HG03354 (cell line): ENCODE results near the gene SLC23A2.

ENCODE experiments used
- ATAC-seq: cut with Tn5 transposase; IDR thresholded peaks from one replicate; pipeline ENCODE4 v1.9.1; 2021; ENCODE audit warnings: mild to moderate bottlenecking; ENCODE audit not compliant: unreplicated experiment, poor library complexity, severe bottlenecking

Gene SLC23A2

DNA sequence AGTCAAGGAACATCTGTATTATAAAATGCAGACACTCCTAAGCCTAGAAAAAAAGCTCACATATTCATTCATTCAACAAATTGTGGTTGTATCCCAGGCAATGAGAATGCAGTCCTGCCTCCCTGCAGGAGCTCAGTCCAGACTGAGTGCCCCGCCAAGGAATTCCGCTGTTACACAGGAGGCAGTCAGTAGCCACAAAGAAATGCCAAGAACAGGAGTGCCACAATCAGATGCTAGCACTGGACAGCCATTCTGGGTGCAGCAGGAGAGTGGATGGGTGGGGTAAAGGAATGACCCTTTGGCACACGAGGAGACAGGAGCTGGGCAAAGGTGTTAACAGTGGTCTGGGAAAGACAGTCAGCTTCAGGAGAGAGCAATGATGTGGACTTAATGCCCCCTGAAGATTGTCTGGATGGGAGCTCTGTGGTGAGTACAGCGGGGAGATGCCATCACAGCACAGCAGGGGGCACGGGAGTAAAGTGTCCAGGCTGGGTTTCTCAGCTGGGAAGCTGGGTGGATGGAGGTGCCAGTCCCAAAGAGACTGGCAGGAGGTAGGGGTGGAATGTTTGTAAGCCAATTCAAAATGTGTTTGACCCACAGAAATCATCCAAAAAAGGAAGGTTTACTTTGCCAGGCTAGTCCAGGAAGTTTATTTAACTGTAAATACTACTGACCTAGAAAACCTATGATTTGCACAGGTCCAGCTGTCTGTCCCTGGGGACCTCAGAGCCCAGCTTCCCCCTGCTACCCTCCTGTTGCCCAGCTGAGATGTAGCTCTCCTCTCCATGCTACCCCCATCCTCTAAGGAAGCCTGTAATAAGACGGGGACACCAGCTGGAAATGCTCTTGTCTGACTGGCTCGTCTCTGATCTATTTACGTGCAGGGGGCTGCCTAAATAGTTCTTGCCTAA lies 84.1 kb downstream of the SLC23A2 start:
- ATAC-seq: no peak

DNA sequence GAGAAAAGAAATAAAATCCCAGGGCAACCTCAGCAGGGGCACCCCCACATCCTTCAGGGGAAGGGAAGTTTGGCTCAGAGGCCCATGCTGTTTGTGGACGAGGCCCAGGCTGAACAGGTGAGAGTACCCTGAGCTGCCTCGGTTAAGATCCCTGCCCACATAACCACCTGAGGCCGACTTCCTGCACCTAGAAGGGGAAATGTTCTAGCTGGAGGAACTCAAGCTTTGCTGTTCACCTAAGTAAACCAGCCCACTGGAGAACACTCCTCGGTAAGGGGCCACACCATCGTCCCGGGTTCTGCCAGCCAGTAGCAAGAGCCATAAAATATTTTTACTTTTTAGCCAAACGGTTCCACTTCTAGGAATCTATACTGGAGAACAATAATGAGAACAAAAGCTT lies 88.2 kb downstream of the SLC23A2 start:
- no peak for ATAC-seq

DNA sequence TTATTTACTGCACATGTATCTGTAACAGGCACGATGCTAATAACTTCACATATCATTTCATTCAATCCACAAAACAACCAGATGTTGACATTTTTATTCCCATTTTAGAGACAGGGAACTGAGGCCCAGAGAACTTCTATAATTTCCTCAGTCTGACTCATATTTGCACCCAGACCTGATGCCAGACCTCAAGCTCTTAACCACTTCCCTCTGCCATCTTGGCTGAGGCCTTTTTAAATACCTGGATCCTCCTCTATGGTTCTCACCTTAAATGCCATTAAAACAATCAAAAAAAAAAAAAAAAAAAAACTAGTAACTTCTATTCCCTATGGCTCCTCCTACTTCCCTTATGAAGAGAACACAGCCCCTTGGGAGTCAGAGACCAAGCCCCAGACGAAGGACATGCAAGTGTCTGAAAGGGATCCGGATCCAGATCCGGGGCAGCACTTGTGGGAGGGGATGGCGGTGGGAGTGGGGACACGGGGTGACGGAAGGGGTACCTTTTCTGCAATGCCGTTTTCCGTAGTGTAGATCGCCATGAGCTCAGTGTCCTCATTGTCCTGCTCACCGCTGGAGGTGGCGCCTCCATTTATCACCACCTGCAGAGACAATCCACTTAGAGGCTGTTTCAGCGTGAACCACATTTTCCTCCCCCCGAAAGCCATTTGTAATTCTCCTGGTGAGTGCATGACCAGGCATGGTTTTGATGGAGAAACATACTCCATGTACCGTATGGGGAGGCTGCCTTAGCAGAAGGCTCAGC lies 88.7 kb downstream of the SLC23A2 start:
- no peak for ATAC-seq

- ATAC-seq: no peak
Observed at GRCh38 chr20:4910951-4911350, 90.4 kb downstream of the SLC23A2 start.

- ATAC-seq: no peak
Observed at GRCh38 chr20:4905613-4906012, 95.7 kb downstream of the SLC23A2 start.

DNA sequence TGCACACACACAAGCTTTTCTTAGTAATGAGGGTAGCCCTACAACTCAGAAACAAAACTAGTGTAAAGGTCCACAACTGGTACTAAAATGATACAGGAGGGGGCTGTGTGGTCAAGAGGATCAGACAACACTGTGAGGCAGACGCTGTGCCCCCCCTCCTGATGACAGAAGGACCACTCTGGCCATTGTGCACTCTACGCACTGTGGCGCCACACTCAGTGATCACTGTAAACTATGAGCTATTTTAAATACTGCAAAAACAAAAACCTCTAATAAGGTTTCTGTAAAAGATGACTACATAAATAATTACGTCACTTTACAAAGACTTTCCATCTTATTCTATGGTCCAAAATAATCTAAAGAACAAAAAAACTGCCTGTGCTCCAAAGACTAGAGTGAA lies 96.1 kb downstream of the SLC23A2 start:
- ATAC-seq: no peak

DNA sequence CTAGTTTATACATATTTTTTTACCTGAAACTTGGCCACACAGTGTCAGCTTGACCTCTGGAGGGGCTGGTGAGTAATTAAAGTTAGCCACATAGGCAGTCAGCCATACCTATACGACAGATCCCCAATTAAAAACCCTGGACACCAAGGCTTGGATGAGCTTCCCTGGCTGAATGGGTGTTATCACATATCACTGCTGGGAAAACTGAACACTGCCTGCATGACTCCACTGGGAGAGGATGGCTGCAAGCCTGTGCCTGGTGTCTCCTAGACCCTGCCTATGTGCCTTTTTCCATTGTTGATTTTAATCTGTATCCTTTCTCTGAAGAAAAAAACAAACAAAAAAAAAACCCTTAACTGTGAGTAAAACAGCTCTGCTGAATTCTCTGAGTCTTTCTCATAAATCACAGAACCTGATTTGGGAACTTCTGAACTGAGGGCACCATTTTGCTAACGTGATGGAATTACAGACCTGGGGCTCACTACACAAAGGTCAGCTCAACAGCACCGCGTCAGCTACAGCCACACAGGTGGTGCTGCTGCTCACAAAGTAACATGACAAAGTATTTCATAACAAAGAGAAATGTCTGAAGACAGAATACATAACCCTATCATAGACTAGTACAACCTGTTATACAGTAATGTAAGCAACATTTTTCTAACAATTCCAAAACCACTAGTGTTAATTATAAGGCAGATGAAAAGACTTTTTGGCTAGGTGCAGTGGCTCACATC lies 97.0 kb downstream of the SLC23A2 start:
- ATAC-seq: no peak

GRCh38 chr20:4902788-4903187 lies 98.5 kb downstream of the SLC23A2 start:
- ATAC-seq: no peak

DNA sequence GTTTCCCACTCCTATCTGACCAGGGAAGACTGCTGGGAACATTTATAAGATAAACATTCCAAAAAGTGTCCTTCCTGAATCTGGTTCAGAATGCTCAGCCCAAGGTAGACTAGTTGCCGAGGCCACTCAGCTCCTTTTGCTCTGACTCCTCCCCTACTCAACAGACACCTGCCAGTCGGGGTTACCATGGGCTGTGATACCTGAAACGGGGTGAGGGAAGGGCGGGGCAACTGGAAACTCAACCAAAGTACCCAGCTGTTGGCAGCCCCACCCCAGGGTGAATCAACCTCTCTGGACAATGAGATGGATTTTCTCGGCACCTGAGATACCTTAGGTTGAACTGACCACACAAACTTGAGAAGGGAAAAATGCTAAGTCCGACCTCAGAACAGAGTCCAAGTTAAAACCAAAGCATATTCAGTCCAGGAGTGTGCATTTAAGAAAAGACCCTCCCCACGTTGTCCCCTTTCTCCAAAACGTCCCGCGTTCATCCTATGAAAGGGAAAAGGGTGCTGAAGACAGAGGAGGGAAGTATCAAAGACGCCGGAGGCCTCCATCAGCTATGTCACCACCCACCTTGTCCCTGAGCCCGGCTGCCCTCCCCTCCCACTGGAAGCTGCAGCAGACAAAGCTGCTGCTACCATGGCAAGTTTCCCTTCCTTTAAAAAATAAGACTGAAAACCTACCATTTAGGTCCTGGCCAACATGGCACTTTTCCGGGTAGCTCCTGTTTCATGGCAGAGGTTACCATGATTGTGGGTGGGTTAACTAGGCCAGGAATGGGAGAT lies 100.1 kb downstream of the SLC23A2 start:
- no peak for ATAC-seq

- no peak for ATAC-seq
Observed at GRCh38 chr20:4898282-4899244, 102.7 kb downstream of the SLC23A2 start.

DNA sequence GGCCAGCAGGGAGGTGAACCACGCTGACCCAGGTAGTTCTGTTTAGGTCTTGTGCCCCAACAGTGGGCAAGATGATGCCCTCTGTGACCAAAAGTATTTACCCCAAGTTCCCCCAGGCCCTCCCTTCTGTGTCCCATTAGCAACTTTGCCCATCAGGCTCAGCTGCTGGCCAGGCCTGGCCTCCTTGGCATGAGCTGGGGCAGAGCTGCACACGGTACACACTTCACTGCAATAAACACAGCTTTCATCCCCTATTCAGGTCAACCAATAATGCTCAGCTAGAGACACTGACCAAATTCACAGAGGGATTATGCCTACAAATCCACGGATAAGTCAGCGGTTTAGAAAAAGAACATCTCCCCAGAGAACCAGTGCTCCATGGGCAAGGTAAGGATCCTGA lies 103.7 kb downstream of the SLC23A2 start:
- ATAC-seq: no peak

- ATAC-seq: no peak
Observed at GRCh38 chr20:4896971-4897497, 104.3 kb downstream of the SLC23A2 start.

GRCh38 chr20:4896119-4896702 lies 105.1 kb downstream of the SLC23A2 start:
- no peak for ATAC-seq

DNA sequence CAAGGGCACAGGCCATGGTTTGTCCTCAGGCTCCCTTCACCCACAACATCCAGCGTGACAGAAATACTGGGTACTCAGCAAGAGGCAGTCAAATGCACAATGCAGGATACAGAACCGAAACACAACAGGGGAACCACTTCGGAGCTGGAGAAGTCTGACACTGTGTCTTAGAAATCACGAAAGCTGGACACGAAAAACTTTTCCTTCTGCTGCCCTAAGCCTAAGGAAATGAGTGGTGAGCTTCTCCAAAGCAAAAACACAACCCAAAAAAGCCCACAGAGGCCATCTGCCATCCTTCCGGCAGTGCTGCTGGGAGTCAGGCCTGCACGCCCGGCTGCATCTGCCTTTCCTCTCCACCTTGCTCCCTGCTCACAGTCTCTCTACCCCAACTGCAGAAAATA lies 106.3 kb downstream of the SLC23A2 start:
- ATAC-seq: no peak

GRCh38 chr20:4894409-4894808 lies 106.9 kb downstream of the SLC23A2 start:
- no peak for ATAC-seq

GRCh38 chr20:4893709-4894108 lies 107.6 kb downstream of the SLC23A2 start:
- no peak for ATAC-seq

GRCh38 chr20:4891997-4892396 lies 109.3 kb downstream of the SLC23A2 start:
- ATAC-seq: no peak

DNA sequence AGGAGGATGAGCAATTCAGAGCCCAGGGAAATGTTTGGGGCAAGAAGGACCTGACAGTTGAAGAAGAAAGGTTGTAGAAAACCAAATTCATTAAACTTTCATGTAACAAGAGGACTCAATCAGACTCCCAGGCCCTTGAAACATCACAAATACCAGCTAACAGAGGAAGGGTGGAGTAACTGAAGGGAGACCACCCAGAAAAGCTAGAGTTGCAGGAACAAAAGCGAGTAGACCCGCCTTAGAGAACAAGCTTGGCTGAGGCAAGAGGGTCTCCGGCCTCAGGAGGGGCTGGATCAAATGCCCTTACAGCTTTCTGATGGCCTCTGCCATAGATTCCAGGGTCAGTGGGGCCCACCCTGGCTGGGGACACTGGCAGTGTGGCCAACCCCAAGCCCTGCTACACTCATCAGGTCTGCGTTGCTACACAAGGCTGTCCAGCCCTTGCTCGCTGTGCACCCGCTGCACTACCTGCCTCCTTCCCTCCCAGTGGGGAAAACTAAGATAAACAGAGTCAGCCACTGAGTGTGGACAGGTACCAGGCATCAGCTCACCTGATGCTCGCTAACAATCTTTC lies 110.0 kb downstream of the SLC23A2 start:
- no peak for ATAC-seq
